Subcutaneous adipose tissue (tissue), 4 donors: ENCODE measurements around the gene ATG16L1. TPM values are rescaled to one million over a fixed set of nuclear protein-coding genes. Genes with fewer than 3 reads are reported as not detected.

Experiments
- CTCF ChIP-seq: fragments of 450-650 bp; IDR thresholded peaks from one replicate; pipeline ENCODE4 v1.5.1; 2016; ENCODE audit warnings: low read depth, mild to moderate bottlenecking, control low read depth, antibody characterized with exemption, moderate library complexity
- total RNA-seq, 4 donors: library from RNA; depleted of rRNA; stranded (reverse); fragments of >200 nt; gene quantifications; one replicate each; pipeline ENCODE4 v1.1.0, GENCODE V29; 2016

The ATG16L1 gene
- total RNA-seq, 4 donors from 2014 or later: 16.1 to 31.8 (median 19.7) TPM

- TF ChIP-seq CTCF: no peak
These were observed 78.1 kb downstream of the ATG16L1 start for GRCh38 chr2:233329489-233330135.

GRCh38 chr2:233331536-233331935 is 80.1 kb downstream of the ATG16L1 start:
- no peak for TF ChIP-seq CTCF

GRCh38 chr2:233332125-233332524 is 80.7 kb downstream of the ATG16L1 start:
- TF ChIP-seq CTCF: no peak

- TF ChIP-seq CTCF: no peak
These were observed 83.4 kb downstream of the ATG16L1 start for GRCh38 chr2:233334915-233335314.

GRCh38 chr2:233336541-233336940 is 85.1 kb downstream of the ATG16L1 start:
- TF ChIP-seq CTCF: no peak

GRCh38 chr2:233338046-233338445 is 86.6 kb downstream of the ATG16L1 start:
- TF ChIP-seq CTCF: no peak

- no peak for TF ChIP-seq CTCF
These were observed 87.4 kb downstream of the ATG16L1 start for GRCh38 chr2:233338812-233339368.
